ENCODE measurements around the gene VIPR2. TPM values are rescaled to one million over a fixed set of nuclear protein-coding genes. Genes with fewer than 3 reads are reported as not detected.
"Not testable (repeated sequence)": the region's sequence is repeated elsewhere in the genome, so short reads cannot be mapped to it uniquely, and the experiment has no call there.

Gene VIPR2
- total RNA-seq, 1 experiment from 2014 or later, result not detected

- no peaks in the 10 kb centered on the region for H3K9me2 ChIP-seq (ENCODE audit: insufficient read depth)
- H3K27ac ChIP-seq, result no peak overlapping the region
- no peak overlapping the region for H3K4me3 ChIP-seq
- H3K36me3 ChIP-seq (ENCODE audit: low read depth), result no peaks in the 10 kb centered on the region
- no peak for DNase-seq
- intact Hi-C loops (cut with micrococcal nuclease; ENCODE audit: unreplicated experiment), result no loop called here
- no peaks in the 10 kb centered on the region for H3K79me2 ChIP-seq (ENCODE audit: low read depth)
- ChIA-PET CTCF (no interaction called here), POLR2A (ENCODE audit: unreplicated experiment) (interaction anchor here (0.6 kb wide), 1 partner anchor 132 kb away, joined by 5 read pairs; no protein-coding TSS in a partner anchor)
- H3K4me2 ChIP-seq, result no peak overlapping the region
- no peaks in the 10 kb centered on the region for H3F3A ChIP-seq (ENCODE audit: insufficient read depth, low read depth)
- BruUV-seq (replicated peaks), result no TSS peak
- no peak for TF ChIP-seq CTCF (conservative IDR thresholded peaks at IDR 0.05)
- no peak for TF ChIP-seq EZH2 (IDR thresholded peaks at IDR 0.05; ENCODE audit: low read depth)
- H3K4me1 ChIP-seq (replicated peaks; ENCODE audit: insufficient read depth), result no peaks in the 10 kb centered on the region
- H4K20me1 ChIP-seq (ENCODE audit: insufficient read depth), result no peaks in the 10 kb centered on the region
- H3K27me3 ChIP-seq (ENCODE audit: insufficient read depth, low read depth), result peaks cover 88% of the 10 kb centered on the region
- no peaks in the 10 kb centered on the region for H3K9me3 ChIP-seq (ENCODE audit: insufficient read depth, low read depth)
- H2AFZ ChIP-seq, result no peak overlapping the region
Measured at GRCh38 chr7:159136442-159136841, 8.2 kb downstream of the VIPR2 start.

- ChIA-PET CTCF (no interaction called here), POLR2A (ENCODE audit: unreplicated experiment) (interaction anchor here (0.6 kb wide), 1 partner anchor 132 kb away, joined by 5 read pairs; no protein-coding TSS in a partner anchor)
- Histone ChIP-seq H3K4me2 (no peak overlapping the region), H3K36me3 (ENCODE audit: low read depth) (no peaks in the 10 kb centered on the region), H3K27me3 (ENCODE audit: insufficient read depth, low read depth) (peaks cover 88% of the 10 kb centered on the region), H3K27ac (no peak overlapping the region), H3K9me3 (ENCODE audit: insufficient read depth, low read depth) (no peaks in the 10 kb centered on the region), H3K9me2 (ENCODE audit: insufficient read depth) (no peaks in the 10 kb centered on the region), H4K20me1 (ENCODE audit: insufficient read depth) (no peaks in the 10 kb centered on the region), H3K79me2 (ENCODE audit: low read depth) (no peaks in the 10 kb centered on the region), H3K4me1 (replicated peaks; ENCODE audit: insufficient read depth) (no peaks in the 10 kb centered on the region), H3F3A (ENCODE audit: insufficient read depth, low read depth) (no peaks in the 10 kb centered on the region), H3K4me3 (no peak overlapping the region), H2AFZ (no peak overlapping the region)
- intact Hi-C loops (cut with micrococcal nuclease; ENCODE audit: unreplicated experiment), result no loop called here
- no peak for TF ChIP-seq CTCF (conservative IDR thresholded peaks at IDR 0.05)
- no peak for TF ChIP-seq EZH2 (IDR thresholded peaks at IDR 0.05; ENCODE audit: low read depth)
- no TSS peak for BruUV-seq (replicated peaks)
- no peak for DNase-seq
Measured at GRCh38 chr7:159136013-159136412, 8.7 kb downstream of the VIPR2 start.

- intact Hi-C loops (cut with micrococcal nuclease; ENCODE audit: unreplicated experiment); H3K4me2 ChIP-seq; DNase-seq; H3K4me1 ChIP-seq (replicated peaks; ENCODE audit: insufficient read depth); POLR2A ChIA-PET (ENCODE audit: unreplicated experiment); CTCF ChIA-PET; H3K79me2 ChIP-seq (ENCODE audit: low read depth); H3K9me3 ChIP-seq (ENCODE audit: insufficient read depth, low read depth); BruUV-seq (replicated peaks); H3K9me2 ChIP-seq (ENCODE audit: insufficient read depth); H4K20me1 ChIP-seq (ENCODE audit: insufficient read depth); H2AFZ ChIP-seq; H3K4me3 ChIP-seq; H3K36me3 ChIP-seq (ENCODE audit: low read depth); H3F3A ChIP-seq (ENCODE audit: insufficient read depth, low read depth); H3K27ac ChIP-seq: not testable (repeated sequence)
- H3K27me3 ChIP-seq (ENCODE audit: insufficient read depth, low read depth), result peaks cover 80% of the 10 kb centered on the region
Measured at GRCh38 chr7:159132670-159133443, 11.8 kb downstream of the VIPR2 start.

- H4K20me1 ChIP-seq (ENCODE audit: insufficient read depth), result no peaks in the 10 kb centered on the region; the same call in 1 of the 2 replicates
- H3K36me3 ChIP-seq (ENCODE audit: low read depth), result no peaks in the 10 kb centered on the region
- no peak overlapping the region for H2AFZ ChIP-seq
- H3K4me3 ChIP-seq, result no peak overlapping the region
- peaks cover 80% of the 10 kb centered on the region for H3K27me3 ChIP-seq (ENCODE audit: insufficient read depth, low read depth)
- TF ChIP-seq EZH2 (IDR thresholded peaks at IDR 0.05; ENCODE audit: low read depth) (no peak), CTCF (conservative IDR thresholded peaks at IDR 0.05) (no peak)
- CTCF ChIA-PET, result no interaction called here
- H3K9me3 ChIP-seq (ENCODE audit: insufficient read depth, low read depth), result no peaks in the 10 kb centered on the region
- no TSS peak for BruUV-seq (replicated peaks)
- POLR2A ChIA-PET (ENCODE audit: unreplicated experiment), result no interaction called here
- no peak overlapping the region for H3K27ac ChIP-seq
- H3K79me2 ChIP-seq (ENCODE audit: low read depth), result no peaks in the 10 kb centered on the region
- intact Hi-C loops (cut with micrococcal nuclease; ENCODE audit: unreplicated experiment), result no loop called here
- no peak for DNase-seq
- H3K4me2 ChIP-seq, result no peak overlapping the region
- H3K9me2 ChIP-seq (ENCODE audit: insufficient read depth), result no peaks in the 10 kb centered on the region
- H3K4me1 ChIP-seq (replicated peaks; ENCODE audit: insufficient read depth), result no peaks in the 10 kb centered on the region
- no peaks in the 10 kb centered on the region for H3F3A ChIP-seq (ENCODE audit: insufficient read depth, low read depth)
Measured at GRCh38 chr7:159130820-159131219, 13.8 kb downstream of the VIPR2 start.
